K562 (cell line): Measurements from ENCODE around the gene KIF12.

ENCODE experiments used
- BCLAF1 ChIP-seq, 2 experiments: fragments of 450-650 bp in 1 of 2; IDR thresholded peaks; 2 replicates each; pipeline ENCODE4 v1.6.1; 2011 to 2017; ENCODE audit warnings: low read depth in 2 of 2, antibody characterized with exemption in 1 of 2, borderline replicate concordance in 1 of 2, low read length in 1 of 2, mild to moderate bottlenecking in 1 of 2, mixed read lengths in 1 of 2; ENCODE audit not compliant: control insufficient read depth in 1 of 2
- CTCF ChIP-seq, 3 experiments: IDR thresholded peaks in 2 of 3; conservative IDR thresholded peaks in 1 of 3; 2 replicates each; pipeline ENCODE4 v1.5.1; 2011 to 2012; ENCODE audit warnings: low read length in 3 of 3, mild to moderate bottlenecking in 3 of 3, control low read depth in 2 of 3, improper control_type of control experiment in 1 of 3, inconsistent platforms in 1 of 3, low read depth in 1 of 3, mixed read lengths in 1 of 3, moderate library complexity in 1 of 3; ENCODE audit not compliant: insufficient read depth in 2 of 3
- MAFK ChIP-seq: IDR thresholded peaks from 2 replicates; pipeline ENCODE4 v1.6.1; 2011; ENCODE audit warnings: low read length, improper control_type of control experiment
- POLR2A ChIP-seq: fragments of 450-650 bp; conservative IDR thresholded peaks from 2 replicates; pipeline ENCODE4 v1.6.1; 2016
- SMC3 ChIP-seq: conservative IDR thresholded peaks from 2 replicates; pipeline ENCODE4 v1.6.1; 2011; ENCODE audit warnings: low read depth, low read length, improper control_type of control experiment; ENCODE audit not compliant: insufficient read depth
- STAG1 ChIP-seq: sonication (generic); formaldehyde crosslinking; IDR thresholded peaks from 2 replicates; pipeline ENCODE4 v1.5.0; 2020; ENCODE audit warnings: missing genetic modification reagents, borderline replicate concordance
- TRIM25 ChIP-seq: fragments of 450-650 bp; IDR thresholded peaks from 2 replicates; pipeline ENCODE4 v1.7.0; 2016; ENCODE audit warnings: borderline replicate concordance
- ZBED1 ChIP-seq: IDR thresholded peaks from 2 replicates; pipeline ENCODE4 v1.6.1; 2014

GRCh38 chr9:114089206-114089840 is 9.8 kb downstream of the KIF12 start:
- TF ChIP-seq SMC3 (no peak), MAFK (no peak), TRIM25 (no peak), BCLAF1 (IDR thresholded peaks at IDR 0.05; ENCODE audit: borderline replicate concordance in 1 of 2, control insufficient read depth in 1 of 2, low read depth in 2 of 2, low read length in 1 of 2) (no peak), POLR2A (no peak), STAG1 (CRISPR knock-in tag) (no peak), ZBED1 (no peak), CTCF (IDR thresholded peaks at IDR 0.05 in 2 of 3, conservative IDR thresholded peaks at IDR 0.05 in 1 of 3; ENCODE audit: insufficient read depth in 2 of 3, low read depth in 1 of 3, low read length in 3 of 3) (no peak)
